Transverse colon (tissue), 3 donors: ENCODE measurements around the gene SIPA1L3.

ENCODE experiments used
- CTCF ChIP-seq, 5 experiments: fragments of 200-600 bp in 3 of 5; fragments of 450-650 bp in 2 of 5; sonication (generic) in 3 of 5; IDR thresholded peaks; 1 replicate in 2 of 5; 2 replicates in 3 of 5; pipeline ENCODE4 v1.5.1; 2016 to 2017; ENCODE audit warnings: antibody characterized with exemption in 5 of 5, inconsistent platforms in 3 of 5, mild to moderate bottlenecking in 2 of 5, moderate library complexity in 1 of 5
- EP300 ChIP-seq: sonication (generic); formaldehyde crosslinking; IDR thresholded peaks from one replicate; pipeline ENCODE4 v1.6.1; 2017; ENCODE audit warnings: antibody characterized with exemption, low read depth

- no peak for TF ChIP-seq CTCF (IDR thresholded peaks at IDR 0.05)
- no peak for TF ChIP-seq EP300
These were observed 167.1 kb downstream of the SIPA1L3 start for GRCh38 chr19:38073841-38074685.
